ENCODE data around the gene UBR2.
"Not testable (repeated sequence)": the region's sequence is repeated elsewhere in the genome, so short reads cannot be mapped to it uniquely, and the experiment has no call there.

Gene UBR2

DNA sequence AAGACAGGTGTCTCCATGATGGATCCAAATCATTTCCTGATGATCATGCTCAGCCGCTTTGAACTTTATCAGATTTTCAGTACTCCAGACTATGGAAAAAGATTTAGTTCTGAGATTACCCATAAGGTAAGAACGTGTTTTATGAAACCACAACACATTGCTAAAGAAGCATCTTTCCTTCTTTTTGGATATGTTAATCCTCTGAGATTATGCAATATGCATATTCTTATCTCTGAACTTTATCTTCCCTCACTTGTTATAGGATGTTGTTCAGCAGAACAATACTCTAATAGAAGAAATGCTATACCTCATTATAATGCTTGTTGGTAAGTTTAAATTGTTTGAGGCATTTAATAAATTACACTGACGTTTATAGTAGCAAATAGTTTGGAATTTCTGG lies 80.4 kb downstream of the UBR2 start:
- H3K4me1 ChIP-seq (ENCODE audit: control insufficient read depth in 2 of 2, insufficient read depth in 2 of 2, low read length in 2 of 2), result no peaks in the 10 kb centered on the region
- no peaks in the 10 kb centered on the region for H3K9me3 ChIP-seq (ENCODE audit: control insufficient read depth in 2 of 2, low read length in 2 of 2)
- no peak overlapping the region for H3K9ac ChIP-seq (ENCODE audit: low read depth in 1 of 2, low read length in 2 of 2)
- peaks cover 52 to 59% of the 10 kb centered on the region in 2 donors for H3K36me3 ChIP-seq (ENCODE audit: control insufficient read depth in 2 of 2, insufficient read depth in 2 of 2, low read length in 2 of 2)
- H3K4me3 ChIP-seq (ENCODE audit: low read length in 2 of 2), result no peak overlapping the region
- no peak overlapping the region for H3K27ac ChIP-seq (ENCODE audit: low read depth in 2 of 2, low read length in 2 of 2)
- H3K27me3 ChIP-seq (ENCODE audit: control insufficient read depth in 2 of 2, insufficient read depth in 2 of 2, low read length in 2 of 2), result no peaks in the 10 kb centered on the region

DNA sequence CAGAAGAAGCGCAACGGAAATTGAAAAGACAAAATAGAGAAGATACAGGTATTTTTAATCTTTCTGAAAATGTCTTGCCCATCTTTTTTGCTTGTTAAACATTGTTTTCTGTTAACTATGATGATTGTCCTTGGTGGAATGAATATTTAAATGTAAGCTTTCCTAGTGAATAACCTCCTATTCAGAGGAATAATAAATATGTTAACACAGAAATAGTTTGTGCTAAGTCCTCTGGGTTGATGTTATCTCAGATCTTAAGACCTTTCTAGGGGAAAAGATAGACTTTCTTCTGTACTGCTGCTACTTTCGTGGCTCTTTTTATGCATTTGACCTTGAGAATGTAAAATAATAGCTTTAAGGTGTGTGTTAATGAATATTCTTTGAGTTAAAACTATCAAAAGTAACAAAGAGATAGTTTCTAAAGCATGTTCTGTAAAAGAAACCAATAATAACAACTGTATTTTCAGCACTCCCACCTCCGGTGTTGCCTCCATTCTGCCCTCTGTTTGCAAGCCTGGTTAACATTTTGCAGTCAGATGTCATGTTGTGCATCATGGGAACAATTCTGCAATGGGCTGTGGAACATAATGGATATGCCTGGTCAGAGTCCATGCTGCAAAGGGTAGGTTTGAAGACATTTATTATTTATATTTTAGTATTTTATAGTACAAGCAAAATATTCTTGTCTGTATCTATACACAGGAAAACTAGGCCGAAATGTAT lies 88.4 kb downstream of the UBR2 start:
- Histone ChIP-seq H3K36me3 (ENCODE audit: control insufficient read depth in 2 of 2, insufficient read depth in 2 of 2, low read length in 2 of 2) (peaks cover 54 to 58% of the 10 kb centered on the region in 2 donors), H3K4me1 (ENCODE audit: control insufficient read depth in 2 of 2, insufficient read depth in 2 of 2, low read length in 2 of 2) (no peaks in the 10 kb centered on the region), H3K9ac (ENCODE audit: low read depth in 1 of 2, low read length in 2 of 2) (no peak overlapping the region), H3K27me3 (ENCODE audit: control insufficient read depth in 2 of 2, insufficient read depth in 2 of 2, low read length in 2 of 2) (no peaks in the 10 kb centered on the region), H3K4me3 (ENCODE audit: low read length in 2 of 2) (no peak overlapping the region), H3K9me3 (ENCODE audit: control insufficient read depth in 2 of 2, low read length in 2 of 2) (no peaks in the 10 kb centered on the region), H3K27ac (ENCODE audit: low read depth in 2 of 2, low read length in 2 of 2) (no peak overlapping the region)

DNA sequence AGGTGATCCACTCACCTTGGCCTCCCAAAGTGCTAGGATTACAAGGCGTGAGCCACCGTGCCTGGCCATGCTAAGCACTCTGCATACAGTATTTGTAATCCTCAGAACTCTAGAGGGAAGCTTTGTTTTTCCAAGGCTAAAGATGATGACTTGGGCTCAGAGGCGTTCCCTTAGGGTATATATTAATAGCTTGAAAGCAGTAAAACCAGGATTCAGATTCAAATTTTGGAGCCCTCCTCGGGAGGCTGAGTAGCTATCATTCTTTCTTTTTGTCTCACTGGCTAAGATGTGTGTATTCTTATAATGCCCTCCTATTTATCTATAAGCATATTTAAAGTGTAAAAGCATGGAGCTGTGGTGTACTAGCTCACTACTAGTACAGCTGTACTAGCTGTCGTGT lies 90.0 kb downstream of the UBR2 start:
- Histone ChIP-seq H3K27ac (ENCODE audit: low read depth in 2 of 2, low read length in 2 of 2) (no peak overlapping the region), H3K36me3 (ENCODE audit: control insufficient read depth in 2 of 2, insufficient read depth in 2 of 2, low read length in 2 of 2) (peaks cover 53 to 65% of the 10 kb centered on the region in 2 donors), H3K4me3 (ENCODE audit: low read length in 2 of 2) (no peak overlapping the region), H3K4me1 (ENCODE audit: control insufficient read depth in 2 of 2, insufficient read depth in 2 of 2, low read length in 2 of 2) (no peaks in the 10 kb centered on the region), H3K27me3 (ENCODE audit: control insufficient read depth in 2 of 2, insufficient read depth in 2 of 2, low read length in 2 of 2) (no peaks in the 10 kb centered on the region), H3K9ac (ENCODE audit: low read depth in 1 of 2, low read length in 2 of 2) (no peak overlapping the region), H3K9me3 (ENCODE audit: control insufficient read depth in 2 of 2, low read length in 2 of 2) (no peaks in the 10 kb centered on the region)

DNA sequence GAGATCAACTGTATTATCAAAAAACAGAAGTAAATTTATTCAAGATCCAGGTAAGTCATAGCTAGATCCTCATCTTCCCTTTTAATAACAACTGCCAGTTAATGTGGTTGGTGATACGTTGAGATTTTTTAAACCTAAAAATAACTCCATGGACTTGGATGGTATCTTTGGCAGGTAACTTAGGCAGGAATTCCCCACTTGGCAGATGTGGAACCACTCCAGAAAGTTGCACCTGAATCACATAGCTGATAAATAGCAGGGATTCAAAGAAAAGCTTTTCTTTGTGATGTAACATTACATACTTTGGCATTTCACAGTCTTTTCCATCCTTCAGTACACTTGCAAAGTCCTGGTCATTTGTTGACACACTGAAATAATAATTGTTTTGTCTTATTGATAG lies 96.0 kb downstream of the UBR2 start:
- Histone ChIP-seq H3K27ac (ENCODE audit: low read depth in 2 of 2, low read length in 2 of 2) (no peak overlapping the region), H3K4me1 (ENCODE audit: control insufficient read depth in 2 of 2, insufficient read depth in 2 of 2, low read length in 2 of 2) (no peaks in the 10 kb centered on the region)

DNA sequence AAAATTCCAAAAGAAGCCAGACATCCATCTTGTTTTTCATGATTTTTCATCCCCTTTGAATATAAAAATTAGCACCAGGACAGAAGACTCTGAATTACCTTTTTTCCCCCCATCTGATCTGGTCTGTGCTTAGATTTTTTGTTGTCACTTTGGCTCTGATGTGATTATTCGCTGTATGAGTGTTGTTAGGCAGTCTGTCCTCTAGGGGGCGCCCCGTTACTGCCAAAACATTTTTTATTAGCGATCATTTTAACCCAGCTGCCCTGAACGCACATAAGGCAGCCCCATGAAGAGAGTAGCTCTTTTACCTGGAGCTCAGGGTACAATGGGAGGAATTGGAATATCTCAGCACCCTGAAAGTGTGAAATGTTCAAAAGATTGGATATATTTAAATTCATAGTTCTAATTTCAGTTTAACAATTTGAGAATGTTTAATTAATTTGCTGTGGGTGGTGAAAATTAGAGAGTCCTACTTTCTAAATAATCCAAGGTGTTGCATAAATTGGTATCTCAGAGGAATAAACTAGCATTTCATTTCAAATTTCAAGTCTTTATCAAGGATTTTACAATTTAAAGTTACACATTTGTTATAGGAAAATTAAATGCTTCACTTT lies 97.8 kb downstream of the UBR2 start:
- no peaks in the 10 kb centered on the region for H3K4me1 ChIP-seq (ENCODE audit: control insufficient read depth in 2 of 2, insufficient read depth in 2 of 2, low read length in 2 of 2)
- H3K27ac ChIP-seq (ENCODE audit: low read depth in 2 of 2, low read length in 2 of 2), result no peak overlapping the region
- no peaks in the 10 kb centered on the region for H3K27me3 ChIP-seq (ENCODE audit: control insufficient read depth in 2 of 2, insufficient read depth in 2 of 2, low read length in 2 of 2)
- H3K9ac ChIP-seq (ENCODE audit: low read depth in 1 of 2, low read length in 2 of 2), result no peak overlapping the region
- H3K36me3 ChIP-seq (ENCODE audit: control insufficient read depth in 2 of 2, insufficient read depth in 2 of 2, low read length in 2 of 2), result peaks cover 57 to 73% of the 10 kb centered on the region in 2 donors
- no peak overlapping the region for H3K4me3 ChIP-seq (ENCODE audit: low read length in 2 of 2)
- H3K9me3 ChIP-seq (ENCODE audit: control insufficient read depth in 2 of 2, low read length in 2 of 2), result no peaks in the 10 kb centered on the region

More for the DNA sequence above, 96.0 kb downstream of the UBR2 start:
- H3K9ac ChIP-seq (ENCODE audit: low read depth in 1 of 2, low read length in 2 of 2), result no peak overlapping the region
- no peaks in the 10 kb centered on the region for H3K27me3 ChIP-seq (ENCODE audit: control insufficient read depth in 2 of 2, insufficient read depth in 2 of 2, low read length in 2 of 2)
- H3K36me3 ChIP-seq (ENCODE audit: control insufficient read depth in 2 of 2, insufficient read depth in 2 of 2, low read length in 2 of 2), result peaks cover 52 to 64% of the 10 kb centered on the region in 2 donors
- no peak overlapping the region for H3K4me3 ChIP-seq (ENCODE audit: low read length in 2 of 2)
- no peaks in the 10 kb centered on the region for H3K9me3 ChIP-seq (ENCODE audit: control insufficient read depth in 2 of 2, low read length in 2 of 2)

DNA sequence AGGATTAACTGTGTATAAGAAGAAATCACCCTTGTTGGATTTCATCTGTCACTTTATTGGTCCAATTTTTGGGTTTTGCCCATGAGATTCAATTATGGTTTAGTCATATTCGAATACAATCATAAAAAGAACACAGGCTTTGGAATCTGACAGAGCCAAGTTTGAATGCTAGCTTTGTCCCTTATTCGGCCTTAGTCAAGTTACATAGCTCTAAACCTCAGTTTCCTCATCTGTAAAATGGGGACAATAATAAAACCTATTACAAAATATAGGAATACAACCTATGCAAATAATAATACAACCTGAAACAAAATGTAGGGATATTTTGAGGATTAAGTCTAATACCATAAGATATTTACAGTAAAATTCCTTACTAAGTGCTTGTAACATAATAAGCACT lies 100.9 kb downstream of the UBR2 start:
- H3K4me3 ChIP-seq (ENCODE audit: low read length in 2 of 2), result no peak overlapping the region
- peaks cover 53 to 69% of the 10 kb centered on the region in 2 donors for H3K36me3 ChIP-seq (ENCODE audit: control insufficient read depth in 2 of 2, insufficient read depth in 2 of 2, low read length in 2 of 2)
- H3K27me3 ChIP-seq (ENCODE audit: control insufficient read depth in 2 of 2, insufficient read depth in 2 of 2, low read length in 2 of 2), result no peaks in the 10 kb centered on the region
- no peak overlapping the region for H3K9ac ChIP-seq (ENCODE audit: low read depth in 1 of 2, low read length in 2 of 2)
- no peaks in the 10 kb centered on the region for H3K9me3 ChIP-seq (ENCODE audit: control insufficient read depth in 2 of 2, low read length in 2 of 2)
- H3K27ac ChIP-seq (ENCODE audit: low read depth in 2 of 2, low read length in 2 of 2), result no peak overlapping the region
- H3K4me1 ChIP-seq (ENCODE audit: control insufficient read depth in 2 of 2, insufficient read depth in 2 of 2, low read length in 2 of 2), result no peaks in the 10 kb centered on the region

DNA sequence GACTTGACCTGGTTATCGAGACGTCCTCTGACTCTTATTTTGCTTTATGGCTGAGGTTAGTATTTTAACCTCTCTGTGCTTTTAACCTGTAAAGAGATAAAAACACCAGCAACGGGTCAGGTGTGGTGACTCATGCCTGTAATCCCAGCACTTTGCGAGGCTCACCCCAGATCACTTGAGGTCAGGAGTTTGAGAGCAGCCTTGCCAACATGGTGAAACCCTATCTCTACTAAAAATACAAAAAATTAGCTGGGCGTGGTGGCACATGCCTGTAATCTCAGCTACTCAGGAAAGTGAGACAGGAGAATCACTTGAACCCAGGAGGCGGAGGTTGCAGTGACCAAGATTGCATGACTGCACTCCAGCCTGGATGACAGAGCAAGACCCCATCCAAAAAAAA lies 110.5 kb downstream of the UBR2 start:
- H3K36me3 ChIP-seq (ENCODE audit: control insufficient read depth in 2 of 2, insufficient read depth in 2 of 2, low read length in 2 of 2), result peaks cover 83 to 87% of the 10 kb centered on the region in 2 donors
- H3K27ac ChIP-seq (ENCODE audit: low read depth in 2 of 2, low read length in 2 of 2); H3K4me3 ChIP-seq (ENCODE audit: low read length in 2 of 2); H3K4me1 ChIP-seq (ENCODE audit: control insufficient read depth in 2 of 2, insufficient read depth in 2 of 2, low read length in 2 of 2); H3K9ac ChIP-seq (ENCODE audit: low read depth in 1 of 2, low read length in 2 of 2); H3K9me3 ChIP-seq (ENCODE audit: control insufficient read depth in 2 of 2, low read length in 2 of 2); H3K27me3 ChIP-seq (ENCODE audit: control insufficient read depth in 2 of 2, insufficient read depth in 2 of 2, low read length in 2 of 2): not testable (repeated sequence)

DNA sequence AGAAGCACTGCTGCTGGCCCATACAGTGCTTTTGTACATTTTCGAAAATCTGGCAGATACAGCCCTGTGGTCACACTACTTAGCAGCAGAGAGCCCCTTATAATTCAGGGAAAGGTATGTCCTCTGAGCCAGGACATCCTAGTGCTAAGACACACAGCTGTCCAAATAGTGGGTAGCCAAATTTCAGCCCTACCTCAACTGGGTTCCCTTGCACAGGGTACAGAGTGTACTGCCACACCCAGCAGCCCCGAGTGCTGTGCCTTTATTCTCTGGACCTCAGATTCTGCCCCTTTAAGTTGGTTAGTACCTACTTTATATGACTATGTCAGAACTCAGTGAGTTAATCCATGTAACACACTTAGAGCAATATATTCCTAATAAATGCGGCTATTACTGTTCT lies 111.0 kb downstream of the UBR2 start:
- no peaks in the 10 kb centered on the region for H3K4me1 ChIP-seq (ENCODE audit: control insufficient read depth in 2 of 2, insufficient read depth in 2 of 2, low read length in 2 of 2)
- peaks cover 82 to 86% of the 10 kb centered on the region in 2 donors for H3K36me3 ChIP-seq (ENCODE audit: control insufficient read depth in 2 of 2, insufficient read depth in 2 of 2, low read length in 2 of 2)
- H3K27me3 ChIP-seq (ENCODE audit: control insufficient read depth in 2 of 2, insufficient read depth in 2 of 2, low read length in 2 of 2), result no peaks in the 10 kb centered on the region
- no peak overlapping the region for H3K4me3 ChIP-seq (ENCODE audit: low read length in 2 of 2)
- H3K9ac ChIP-seq (ENCODE audit: low read depth in 1 of 2, low read length in 2 of 2), result no peak overlapping the region
- no peaks in the 10 kb centered on the region for H3K9me3 ChIP-seq (ENCODE audit: control insufficient read depth in 2 of 2, low read length in 2 of 2)
- no peak overlapping the region for H3K27ac ChIP-seq (ENCODE audit: low read depth in 2 of 2, low read length in 2 of 2)

DNA sequence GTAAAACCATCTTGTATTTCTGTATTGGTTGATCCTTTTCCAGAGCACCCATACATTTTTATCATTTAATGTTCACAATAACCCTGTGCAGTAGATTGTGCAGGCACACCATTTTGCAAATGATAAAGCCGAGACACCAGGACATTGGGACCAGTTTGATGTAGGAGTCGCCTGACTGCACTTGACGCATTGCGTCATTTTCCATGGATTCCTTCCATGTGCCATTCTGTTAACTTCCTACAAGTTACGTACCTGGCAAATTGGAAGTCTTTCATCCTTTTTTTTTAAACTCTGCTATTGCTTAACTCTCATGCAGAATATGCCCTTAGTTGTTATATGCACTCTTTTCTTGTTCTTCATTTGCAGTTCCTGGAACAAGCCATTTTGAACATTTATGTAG lies 115.5 kb downstream of the UBR2 start:
- no peaks in the 10 kb centered on the region for H3K9me3 ChIP-seq (ENCODE audit: control insufficient read depth in 2 of 2, low read length in 2 of 2)
- H3K27me3 ChIP-seq (ENCODE audit: control insufficient read depth in 2 of 2, insufficient read depth in 2 of 2, low read length in 2 of 2), result no peaks in the 10 kb centered on the region
- no peak overlapping the region for H3K9ac ChIP-seq (ENCODE audit: low read depth in 1 of 2, low read length in 2 of 2)
- H3K36me3 ChIP-seq (ENCODE audit: control insufficient read depth in 2 of 2, insufficient read depth in 2 of 2, low read length in 2 of 2), result peaks cover 81 to 85% of the 10 kb centered on the region in 2 donors
- no peaks in the 10 kb centered on the region for H3K4me1 ChIP-seq (ENCODE audit: control insufficient read depth in 2 of 2, insufficient read depth in 2 of 2, low read length in 2 of 2)
- H3K4me3 ChIP-seq (ENCODE audit: low read length in 2 of 2), result no peak overlapping the region
- H3K27ac ChIP-seq (ENCODE audit: low read depth in 2 of 2, low read length in 2 of 2), result no peak overlapping the region

DNA sequence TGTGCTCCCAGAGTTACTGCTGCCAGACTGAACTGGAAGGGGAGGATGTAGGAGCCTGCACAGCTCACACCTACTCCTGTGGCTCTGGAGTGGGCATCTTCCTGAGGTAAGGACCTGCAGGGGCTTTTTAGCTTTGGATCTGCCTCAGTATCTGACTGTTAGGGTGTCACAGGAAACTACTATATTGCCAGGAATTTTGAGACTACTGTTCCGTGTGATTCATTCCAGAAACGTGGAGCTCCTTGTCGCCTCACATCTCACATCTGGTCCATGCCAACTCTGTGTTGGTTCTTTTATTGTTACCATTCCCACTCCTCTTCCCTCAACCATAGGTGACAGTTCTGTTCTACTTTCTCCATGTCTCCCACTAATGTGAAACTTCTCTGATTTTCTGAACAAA lies 124.5 kb downstream of the UBR2 start:
- H3K4me3 ChIP-seq (ENCODE audit: low read length in 2 of 2), result no peak overlapping the region
- H3K9me3 ChIP-seq (ENCODE audit: control insufficient read depth in 2 of 2, low read length in 2 of 2), result no peaks in the 10 kb centered on the region
- no peak overlapping the region for H3K27ac ChIP-seq (ENCODE audit: low read depth in 2 of 2, low read length in 2 of 2)
- H3K9ac ChIP-seq (ENCODE audit: low read depth in 1 of 2, low read length in 2 of 2), result no peak overlapping the region
- H3K4me1 ChIP-seq (ENCODE audit: control insufficient read depth in 2 of 2, insufficient read depth in 2 of 2, low read length in 2 of 2), result no peaks in the 10 kb centered on the region
- peaks cover 76 to 77% of the 10 kb centered on the region in 2 donors for H3K36me3 ChIP-seq (ENCODE audit: control insufficient read depth in 2 of 2, insufficient read depth in 2 of 2, low read length in 2 of 2)
- H3K27me3 ChIP-seq (ENCODE audit: control insufficient read depth in 2 of 2, insufficient read depth in 2 of 2, low read length in 2 of 2), result no peaks in the 10 kb centered on the region

Data from mucosa of rectum (tissue), 2 donors.